ENCODE data around the gene LTBP4. TPM values are rescaled to one million over a fixed set of nuclear protein-coding genes. Genes with fewer than 3 reads are reported as not detected.

LTBP4 gene
- total and polyA plus RNA-seq, 2 donors (not counting 1 experiment from before 2014, with no cell fraction given), result 81.2 to 105 TPM

- peak overlapping the region; percentile 94 for H3K27ac Mint-ChIP-seq
- peak; percentile 7 for ATAC-seq (ENCODE audit: low read depth)
- ChIA-PET CTCF (interaction anchor here (0.6 to 4.6 kb wide), 32 partner anchors 8 to 644 kb away, joined by 3 to 117 read pairs (median 4); partner anchors contain the start of genes ACTMAP, COQ8B, EGLN2 and ITPKC), POLR2A (interaction anchor here (0.6 to 1.4 kb wide), 14 partner anchors 23 to 1594 kb away, joined by 3 to 21 read pairs (median 5); partner anchors contain the start of genes ACTMAP, COQ8B, EGLN2 and ITPKC)
- H3K27me3 Mint-ChIP-seq, result no peaks in the 10 kb centered on the region
- no peak for DNase-seq
- peak overlapping the region; percentile 98 for H3K4me2 ChIP-seq (replicated peaks; ENCODE audit: low read depth, low read length, poor library complexity, severe bottlenecking)
- H3K9me3 Mint-ChIP-seq (ENCODE audit: insufficient read depth), result peaks cover under 1% of the 10 kb centered on the region
- WGBS (ENCODE audit: insufficient coverage), result 41% methylated on average over 14 of the region's 24 CpGs
- peaks cover 2 to 3% of the 10 kb centered on the region in 2 experiments for H3K36me3 ChIP-seq (replicated peaks in 1 of 2; ENCODE audit: control extremely low read depth in 1 of 2, control insufficient read depth in 1 of 2, extremely low read depth in 1 of 2, insufficient read depth in 2 of 2, low read length in 1 of 2)
- peaks cover 11 to 15% of the 10 kb centered on the region in 2 donors for H3K4me1 ChIP-seq (ENCODE audit: control insufficient read depth in 2 of 2, insufficient read depth in 2 of 2, low read length in 2 of 2)
- peak overlapping the region; percentile 85 for H3K9ac ChIP-seq (ENCODE audit: low read length)
- no peaks in the 10 kb centered on the region for H3K79me2 ChIP-seq (ENCODE audit: control insufficient read depth, insufficient read depth, low read length)
- TF ChIP-seq EZH2 (IDR thresholded peaks at IDR 0.05; ENCODE audit: borderline replicate concordance, insufficient read depth, low read depth, low read length, poor library complexity, severe bottlenecking) (no peak), CTCF (IDR thresholded peaks at IDR 0.05) (no peak)
- H3K4me3 ChIP-seq (ENCODE audit: control extremely low read depth in 1 of 5, extremely low read depth in 1 of 5, insufficient read depth in 1 of 5, low read depth in 2 of 5, low read length in 4 of 5), result peak overlapping the region in 4 of 5 experiments; percentile 55 to 78 (median 72)
- H3K27me3 ChIP-seq (replicated peaks in 1 of 4; ENCODE audit: control extremely low read depth in 1 of 4, control insufficient read depth in 3 of 4, insufficient read depth in 4 of 4, low read length in 3 of 4), result no peaks in the 10 kb centered on the region
- intact Hi-C loops (cut with micrococcal nuclease), result loop anchor here (1.0 kb wide), 6 partner anchors 26 to 155 kb away; partner anchors contain the start of genes ACTMAP, ITPKC, NUMBL and RAB4B
- peaks cover 19% of the 10 kb centered on the region for H3K4me1 Mint-ChIP-seq
- H3K9me3 ChIP-seq (ENCODE audit: control extremely low read depth in 1 of 3, control insufficient read depth in 2 of 3, insufficient read depth in 1 of 3, low read length in 2 of 3), result peaks cover 0 to 2% (median 0%) of the 10 kb centered on the region in 3 donors
- H3K4me3 Mint-ChIP-seq, result peak overlapping the region; percentile 89
- no peaks in the 10 kb centered on the region for H4K20me1 ChIP-seq (ENCODE audit: control insufficient read depth, insufficient read depth, low read length, poor library complexity, severe bottlenecking)
- H3K27ac ChIP-seq (ENCODE audit: low read length in 2 of 2), result peak overlapping the region; percentile 64 to 80
- peak overlapping the region; percentile 95 for H2AFZ ChIP-seq (ENCODE audit: insufficient read depth, low read depth, low read length, poor library complexity, severe bottlenecking)
These were observed 62.8 kb downstream of the LTBP4 start for GRCh38 chr19:40663695-40664692.
